Kasumi-1 (cell line): ENCODE results near the gene MAPKBP1.

Experiments
- DNase-seq, 2 experiments: peaks; one replicate each; lab custom pipeline; 2025; lab: John Stamatoyannopoulos, UW

The MAPKBP1 gene

GRCh38 chr15:41809526-41810220 is 35.4 kb downstream of the MAPKBP1 start:
- no peak for DNase-seq

GRCh38 chr15:41810651-41811431 is 36.6 kb downstream of the MAPKBP1 start:
- DNase-seq: no peak

DNA sequence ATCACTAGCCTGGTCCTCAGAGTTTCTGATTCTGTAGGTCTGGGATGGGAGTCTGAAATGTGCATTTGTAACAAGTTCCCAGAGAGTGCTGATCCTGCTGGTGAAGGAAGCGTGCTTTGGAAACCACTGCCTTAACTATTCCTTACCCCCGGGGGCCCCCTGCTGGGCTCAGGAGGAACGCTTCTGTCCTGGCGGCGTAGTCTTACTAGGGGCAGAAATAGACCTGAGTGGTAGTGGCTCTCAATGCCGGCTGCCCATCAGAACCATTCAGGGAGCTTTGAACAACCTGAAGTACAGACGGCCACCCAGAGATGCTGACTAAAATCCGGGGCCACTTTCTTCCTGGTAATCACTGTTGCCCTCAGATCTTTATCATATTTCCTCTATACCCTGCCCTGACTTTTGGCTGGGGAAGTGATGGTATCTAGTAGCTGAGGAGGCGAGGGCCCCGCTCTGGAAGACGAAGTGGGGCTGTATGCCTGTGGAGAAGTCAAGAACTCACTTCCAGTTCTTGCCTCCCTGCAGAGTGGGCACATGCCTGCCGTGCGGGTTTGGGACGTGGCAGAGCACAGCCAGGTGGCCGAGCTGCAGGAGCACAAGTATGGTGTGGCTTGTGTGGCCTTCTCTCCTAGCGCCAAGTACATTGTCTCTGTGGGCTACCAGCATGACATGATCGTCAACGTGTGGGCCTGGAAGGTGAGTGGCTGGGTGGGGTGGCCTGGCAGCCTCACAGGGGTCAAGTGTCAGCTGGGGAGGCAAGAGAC is 37.3 kb downstream of the MAPKBP1 start:
- peak; percentile 57 to 62 for DNase-seq

DNA sequence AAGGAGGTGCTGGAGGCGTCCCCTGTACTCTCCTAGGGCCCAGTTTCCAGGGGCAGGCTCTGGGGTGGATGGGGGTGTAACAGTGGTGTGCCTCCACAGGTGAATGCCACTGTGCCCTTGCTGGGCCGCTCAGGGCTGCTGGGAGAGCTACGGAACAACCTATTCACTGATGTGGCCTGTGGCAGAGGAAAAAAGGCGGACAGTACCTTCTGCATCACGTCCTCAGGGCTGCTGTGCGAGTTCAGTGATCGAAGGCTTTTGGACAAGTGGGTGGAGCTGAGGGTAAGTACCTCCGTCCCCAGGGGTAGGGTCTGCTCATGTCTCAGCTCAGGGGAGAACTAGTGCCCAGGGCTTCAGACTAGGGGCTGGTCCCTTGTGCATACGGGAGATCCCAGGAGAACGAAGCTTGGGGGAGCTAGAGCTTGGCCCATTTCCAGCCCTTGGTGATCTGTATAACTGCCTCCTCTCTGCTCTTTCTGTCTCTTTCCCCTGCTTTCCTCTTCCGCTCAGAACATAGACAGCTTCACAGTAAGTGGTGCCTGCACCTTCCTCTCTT is 38.6 kb downstream of the MAPKBP1 start:
- no peak for DNase-seq

- DNase-seq: no peak
These were observed 39.1 kb downstream of the MAPKBP1 start for GRCh38 chr15:41813426-41813825.

- no peak for DNase-seq
These were observed 40.2 kb downstream of the MAPKBP1 start for GRCh38 chr15:41814534-41814933.

GRCh38 chr15:41816788-41817187 is 42.5 kb downstream of the MAPKBP1 start:
- DNase-seq: no peak

DNA sequence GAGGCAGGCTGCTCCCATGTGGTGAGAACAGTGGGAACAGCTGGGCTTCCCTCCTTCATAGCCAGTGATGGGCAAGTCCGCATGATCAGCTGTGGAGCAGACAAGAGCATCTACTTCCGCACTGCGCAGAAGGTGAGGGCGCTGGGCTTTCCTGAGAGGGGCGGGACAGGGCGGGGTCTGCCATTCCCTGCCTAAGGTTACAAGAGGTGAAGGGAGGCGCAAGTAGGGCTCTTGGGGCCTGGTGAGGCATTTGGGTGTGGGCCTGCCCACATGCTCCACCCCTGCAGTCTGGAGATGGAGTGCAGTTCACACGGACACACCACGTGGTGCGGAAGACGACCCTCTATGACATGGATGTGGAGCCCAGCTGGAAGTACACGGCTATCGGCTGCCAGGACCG is 43.0 kb downstream of the MAPKBP1 start:
- DNase-seq: no peak

GRCh38 chr15:41817781-41818180 is 43.5 kb downstream of the MAPKBP1 start:
- no peak for DNase-seq

- DNase-seq: no peak
These were observed 45.3 kb downstream of the MAPKBP1 start for GRCh38 chr15:41819455-41820050.

DNA sequence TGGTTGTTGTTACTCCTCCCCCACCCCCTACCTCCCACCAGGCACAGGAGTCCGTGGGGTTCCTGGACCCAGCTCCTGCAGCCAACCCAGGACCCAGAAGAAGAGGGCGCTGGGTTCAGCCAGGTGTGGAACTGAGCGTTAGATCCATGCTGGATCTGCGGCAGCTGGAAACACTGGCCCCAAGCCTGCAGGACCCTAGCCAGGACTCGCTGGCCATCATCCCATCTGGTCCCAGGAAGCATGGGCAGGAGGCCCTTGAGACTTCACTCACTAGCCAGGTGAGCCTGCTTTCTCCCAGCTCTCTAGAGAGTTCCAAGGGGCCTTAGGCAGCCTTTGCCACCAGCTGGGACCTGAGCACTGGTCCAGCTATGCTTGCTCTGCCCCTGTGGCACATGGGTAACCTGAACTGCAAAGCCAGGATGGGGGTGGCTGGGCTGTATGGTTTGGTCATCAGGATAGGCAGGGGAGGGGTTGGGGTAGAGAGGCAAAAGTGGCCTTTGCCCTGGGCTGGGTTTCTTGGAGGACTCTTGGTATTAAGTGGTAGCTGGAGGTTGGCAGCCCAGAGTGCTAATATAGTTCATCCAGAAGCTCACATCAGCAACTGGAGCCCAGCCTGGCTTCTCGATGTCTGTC is 46.6 kb downstream of the MAPKBP1 start:
- DNase-seq: no peak

DNA sequence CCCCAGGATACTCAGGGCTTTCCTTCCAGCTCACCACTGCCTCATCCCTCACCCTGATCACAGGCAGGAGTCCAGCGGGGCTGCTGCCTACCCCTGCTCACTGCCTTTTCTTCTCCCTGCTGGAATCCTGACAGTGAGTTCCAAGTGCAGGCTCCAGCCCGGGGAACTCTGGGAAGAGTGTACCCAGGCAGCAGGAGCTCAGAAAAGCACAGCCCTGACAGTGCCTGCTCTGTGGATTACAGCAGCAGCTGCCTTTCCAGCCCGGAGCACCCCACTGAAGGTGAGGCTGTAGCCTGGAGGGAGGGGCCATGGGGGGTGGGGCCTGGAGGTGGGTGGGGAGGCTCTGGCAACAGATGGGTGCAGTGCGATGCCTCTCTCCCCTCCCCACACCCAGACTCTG is 47.5 kb downstream of the MAPKBP1 start:
- no peak for DNase-seq

DNA sequence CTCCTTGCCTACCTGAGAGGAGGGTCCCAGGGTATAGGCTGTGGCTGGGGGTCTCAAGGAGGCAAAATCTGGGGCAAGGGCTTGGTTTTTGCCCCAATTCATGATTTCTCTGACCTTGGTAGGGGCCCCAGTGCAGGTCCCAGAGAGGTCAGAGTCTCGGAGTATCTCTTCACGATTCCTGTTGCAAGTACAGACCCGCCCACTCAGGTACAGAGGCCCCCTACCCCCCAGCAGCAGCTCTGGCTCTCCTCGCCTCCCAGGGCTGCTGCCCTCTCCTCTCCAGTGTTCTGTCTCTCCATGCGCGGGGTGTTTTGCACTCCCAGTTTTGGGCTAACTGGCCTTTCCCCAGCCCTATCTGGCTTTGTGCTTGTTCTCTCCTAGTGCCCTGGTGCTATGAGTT is 48.2 kb downstream of the MAPKBP1 start:
- no peak for DNase-seq

- no peak for DNase-seq
These were observed 48.7 kb downstream of the MAPKBP1 start for GRCh38 chr15:41822957-41823356.

GRCh38 chr15:41823502-41823901 is 49.2 kb downstream of the MAPKBP1 start:
- no peak for DNase-seq

- no peak for DNase-seq
These were observed 49.9 kb downstream of the MAPKBP1 start for GRCh38 chr15:41824062-41824745.

- no peak for DNase-seq
These were observed 50.9 kb downstream of the MAPKBP1 start for GRCh38 chr15:41825145-41825544.

DNA sequence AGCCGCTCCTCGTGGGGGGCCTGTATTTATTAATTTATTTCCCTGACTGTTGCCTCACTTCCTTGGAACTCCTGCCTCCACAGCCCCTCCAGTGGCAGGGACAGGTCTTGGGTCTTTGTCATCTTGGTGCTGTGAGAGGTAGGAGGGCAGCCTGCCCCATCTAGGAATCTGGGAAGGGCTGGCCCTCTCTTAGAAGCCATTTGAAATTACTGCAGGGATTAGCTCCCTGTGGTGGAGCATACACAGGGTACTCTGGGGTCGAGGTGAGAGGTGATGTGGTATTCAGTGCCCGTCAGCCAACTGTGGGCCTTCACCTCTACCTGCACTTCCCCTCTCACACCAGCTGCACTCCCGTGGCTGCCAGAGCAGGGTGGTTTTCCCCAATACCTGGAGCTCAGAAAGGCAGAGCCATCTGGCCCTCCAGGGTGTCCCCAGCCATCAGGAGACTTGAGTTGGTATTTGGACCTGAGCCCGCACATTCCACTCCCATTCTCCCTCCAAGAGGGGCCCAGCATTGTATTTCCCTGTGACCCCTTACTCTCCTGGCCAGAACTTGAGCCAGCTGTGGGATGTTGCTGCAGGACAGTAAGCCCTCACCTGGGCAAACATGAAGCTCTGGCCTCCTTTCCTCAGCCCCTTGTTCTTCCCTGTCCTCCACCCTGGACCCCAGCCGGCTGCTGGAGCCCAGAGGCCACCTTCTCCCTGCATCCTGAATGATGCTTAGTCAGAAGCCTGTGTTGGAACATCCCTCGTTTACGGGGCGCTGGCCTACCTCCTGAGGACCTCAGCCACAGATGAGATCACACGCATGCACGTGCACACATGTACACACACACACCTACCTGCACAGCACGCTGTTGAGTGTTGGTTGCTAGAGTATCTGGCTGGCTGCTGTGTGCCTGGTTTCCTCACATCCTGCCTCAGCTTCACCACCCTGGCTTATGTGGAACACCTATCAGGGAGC is 51.6 kb downstream of the MAPKBP1 start:
- DNase-seq: no peak

DNA sequence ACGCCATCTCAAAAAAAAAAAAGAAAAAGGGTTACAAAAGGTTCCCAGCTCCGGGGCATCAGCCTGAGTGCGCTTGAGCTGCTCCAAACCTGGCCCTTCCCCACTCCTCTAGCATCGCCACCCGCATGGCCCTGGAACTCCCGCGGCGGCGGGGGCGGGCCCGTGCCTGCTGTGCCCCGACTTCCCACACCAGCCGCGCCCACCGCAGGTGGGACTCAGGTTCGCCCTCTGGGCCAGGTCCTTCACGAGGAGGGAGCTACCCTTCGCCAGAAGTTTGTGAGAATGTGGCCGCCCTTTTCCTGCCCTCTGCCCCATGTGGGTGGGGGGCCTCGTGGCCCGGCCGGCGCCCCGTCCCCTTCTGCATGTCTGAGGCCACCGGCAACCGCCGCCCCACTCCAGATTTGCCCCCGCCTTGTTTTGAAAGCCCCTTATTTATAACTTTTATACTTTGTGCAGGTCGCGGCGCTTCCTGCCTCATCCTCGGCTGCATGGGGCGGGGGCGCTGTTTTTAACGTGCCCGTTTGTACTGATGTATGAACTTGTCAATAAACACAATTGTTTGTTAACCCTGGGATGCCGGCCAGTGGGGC is 53.1 kb downstream of the MAPKBP1 start:
- no peak for DNase-seq
